Esophagus squamous epithelium (tissue), 5 donors: Measurements from ENCODE around the gene PNPLA2. TPM values are rescaled to one million over a fixed set of nuclear protein-coding genes. Genes with fewer than 3 reads are reported as not detected.
A peak's percentile ranks its signal among the peaks of the same experiment; 100 is the strongest.

ENCODE experiments used
- DNase-seq: peaks from one replicate; lab custom pipeline; 2025; lab: John Stamatoyannopoulos, UW
- H3K27ac ChIP-seq, 4 donors: fragments of 200-600 bp; sonication (generic); one replicate each; pipeline ENCODE4 v1.5.1; 2016 to 2019; ENCODE audit warnings: mild to moderate bottlenecking in 1 of 4
- H3K27me3 ChIP-seq, 4 donors: fragments of 200-600 bp; sonication (generic); 1 replicate in 3 of 4; 2 replicates in 1 of 4; pipeline versions ENCODE4 v1.5.1 to v1.6.0; 2017 to 2021; ENCODE audit warnings: antibody characterized with exemption in 1 of 4
- H3K36me3 ChIP-seq, 3 donors: fragments of 200-600 bp; sonication (generic); one replicate each; pipeline ENCODE4 v1.5.1; 2016 to 2019
- H3K4me1 ChIP-seq, 3 donors: fragments of 200-600 bp; sonication (generic); one replicate each; pipeline ENCODE4 v1.5.1; 2017 to 2019
- H3K4me3 ChIP-seq, 4 donors: fragments of 200-600 bp; sonication (generic); 1 replicate in 3 of 4; 2 replicates in 1 of 4; pipeline ENCODE4 v1.5.1; 2016 to 2019; ENCODE audit warnings: mild to moderate bottlenecking in 2 of 4, moderate library complexity in 1 of 4
- H3K9me3 ChIP-seq, 3 donors: fragments of 200-600 bp; sonication (generic); one replicate each; pipeline ENCODE4 v1.5.1; 2016 to 2019
- POLR2A ChIP-seq, 4 donors: fragments of 450-650 bp; IDR thresholded peaks; one replicate each; pipeline ENCODE4 v1.6.1; 2017; ENCODE audit warnings: antibody characterized with exemption in 4 of 4, mild to moderate bottlenecking in 4 of 4, moderate library complexity in 3 of 4
- WGBS, 2 donors: methylation state at CpG; one replicate each; pipeline ENCODE4 v1.1.5; 2018; 5-methylcytosine and 5-hydroxymethylcytosine counted together
- intact Hi-C: fragments of 100-400 bp; cut with DNase I; formaldehyde crosslinking; loops from one replicate; pipeline ENCODE4 v1.15.0; 2022
- total RNA-seq, 4 donors: library from RNA; depleted of rRNA; stranded (reverse); fragments of >200 nt; gene quantifications; one replicate each; pipeline ENCODE4 v1.1.0, GENCODE V29; 2016
- TF ChIP-seq, protein P1 (sequence below), 6 experiments: fragments of 450-650 bp in 4 of 6; fragments of 200-600 bp in 2 of 6; sonication (generic) in 2 of 6; IDR thresholded peaks; one replicate each; pipeline ENCODE4 v1.5.1; 2016 to 2019; ENCODE audit warnings: antibody characterized with exemption in 6 of 6, mild to moderate bottlenecking in 4 of 6, moderate library complexity in 4 of 6
- donor health status: DM: yes; HTN: yes; CAD: no.

PNPLA2 gene
- total RNA-seq, 4 donors from 2014 or later = 14.2 to 42.7 (median 26.0) TPM

DNA sequence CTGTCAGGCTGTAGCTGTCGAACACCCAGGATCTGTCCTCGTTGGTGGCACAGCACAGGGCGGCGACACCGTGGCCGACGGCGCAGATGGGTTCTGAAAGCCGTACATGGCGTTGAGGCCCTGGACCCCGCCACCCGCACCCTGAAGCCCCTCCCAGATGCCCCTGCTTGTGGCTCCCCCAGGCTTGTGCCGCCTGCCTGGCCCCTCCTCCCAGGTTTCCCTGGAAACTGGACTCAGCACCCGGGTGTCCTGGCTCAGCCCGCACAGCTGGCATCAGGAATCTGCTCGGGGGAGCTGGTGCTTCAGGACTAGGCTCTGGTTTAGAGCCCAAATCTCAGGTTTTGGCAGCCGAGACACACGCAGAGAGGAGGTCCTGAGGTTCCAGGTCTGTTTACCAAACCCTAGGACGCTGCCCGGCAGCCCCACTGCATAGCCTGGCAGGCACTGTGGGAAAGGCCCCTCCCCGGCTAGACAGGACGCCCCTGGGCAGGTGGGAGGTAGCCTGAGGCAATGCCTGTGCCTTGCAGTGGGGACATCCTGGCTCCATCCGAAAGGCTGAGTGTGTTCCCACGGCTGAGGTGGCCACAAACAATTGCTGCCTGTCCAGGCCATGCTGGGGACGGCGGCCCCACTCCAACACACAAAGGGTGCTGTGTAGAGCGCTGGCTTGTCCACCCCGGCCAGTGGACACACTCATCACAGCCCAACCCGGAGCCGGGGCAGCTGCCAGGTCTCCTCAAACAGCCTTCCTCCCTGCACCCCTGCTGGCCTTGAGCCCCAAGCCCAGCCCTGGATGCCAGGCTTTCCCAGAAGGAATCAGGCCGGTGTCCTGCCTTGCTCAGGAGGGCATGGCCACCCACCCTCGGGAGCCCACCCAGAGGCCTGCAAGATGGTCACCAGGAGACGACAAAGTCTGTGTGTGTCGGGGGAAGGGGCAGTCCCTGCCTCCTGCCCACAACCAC, 46.0 kb upstream of the PNPLA2 start:
- TF ChIP-seq, protein P1, sequence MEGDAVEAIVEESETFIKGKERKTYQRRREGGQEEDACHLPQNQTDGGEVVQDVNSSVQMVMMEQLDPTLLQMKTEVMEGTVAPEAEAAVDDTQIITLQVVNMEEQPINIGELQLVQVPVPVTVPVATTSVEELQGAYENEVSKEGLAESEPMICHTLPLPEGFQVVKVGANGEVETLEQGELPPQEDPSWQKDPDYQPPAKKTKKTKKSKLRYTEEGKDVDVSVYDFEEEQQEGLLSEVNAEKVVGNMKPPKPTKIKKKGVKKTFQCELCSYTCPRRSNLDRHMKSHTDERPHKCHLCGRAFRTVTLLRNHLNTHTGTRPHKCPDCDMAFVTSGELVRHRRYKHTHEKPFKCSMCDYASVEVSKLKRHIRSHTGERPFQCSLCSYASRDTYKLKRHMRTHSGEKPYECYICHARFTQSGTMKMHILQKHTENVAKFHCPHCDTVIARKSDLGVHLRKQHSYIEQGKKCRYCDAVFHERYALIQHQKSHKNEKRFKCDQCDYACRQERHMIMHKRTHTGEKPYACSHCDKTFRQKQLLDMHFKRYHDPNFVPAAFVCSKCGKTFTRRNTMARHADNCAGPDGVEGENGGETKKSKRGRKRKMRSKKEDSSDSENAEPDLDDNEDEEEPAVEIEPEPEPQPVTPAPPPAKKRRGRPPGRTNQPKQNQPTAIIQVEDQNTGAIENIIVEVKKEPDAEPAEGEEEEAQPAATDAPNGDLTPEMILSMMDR (IDR thresholded peaks at IDR 0.05) = no peak
- no peak for TF ChIP-seq POLR2A (IDR thresholded peaks at IDR 0.05)
- Histone ChIP-seq H3K4me3 (no peak overlapping the region), H3K36me3 (peaks cover 9 to 72% (median 27%) of the 10 kb centered on the region in 3 donors), H3K27me3 (no peaks in the 10 kb centered on the region), H3K9me3 (no peaks in the 10 kb centered on the region), H3K4me1 (peaks cover 17 to 51% (median 18%) of the 10 kb centered on the region in 3 donors), H3K27ac (no peak overlapping the region)
- intact Hi-C loops = no loop called here
- no peak for DNase-seq
- WGBS, 2 donors = 80 to 93% methylated on average over 1 to 11 of the region's 34 CpGs

- TF ChIP-seq, protein P1 (IDR thresholded peaks at IDR 0.05) = no peak
- TF ChIP-seq POLR2A (IDR thresholded peaks at IDR 0.05) = no peak
- Histone ChIP-seq H3K27me3 (no peaks in the 10 kb centered on the region), H3K4me1 (peaks cover 22 to 58% (median 23%) of the 10 kb centered on the region in 3 donors), H3K27ac (peak overlapping the region in 1 of 4 donors; percentile 20), H3K36me3 (peaks cover 9 to 65% (median 27%) of the 10 kb centered on the region in 3 donors), H3K4me3 (no peak overlapping the region), H3K9me3 (no peaks in the 10 kb centered on the region)
- 100% methylated on average over 1 to 2 of the region's 5 CpGs for WGBS, 2 donors
- no peak for DNase-seq
- intact Hi-C loops = no loop called here
Observed at GRCh38 chr11:773425-773824, 45.3 kb upstream of the PNPLA2 start.

- H3K9me3 ChIP-seq = no peaks in the 10 kb centered on the region
- no peak overlapping the region for H3K4me3 ChIP-seq
- WGBS, 2 donors = 78% methylated on average over 4 of the region's 9 CpGs; no CpG with 5 or more reads in 1 of the 2 donors
- peaks cover 26 to 62% (median 26%) of the 10 kb centered on the region in 3 donors for H3K4me1 ChIP-seq
- H3K36me3 ChIP-seq = peaks cover 9 to 61% (median 27%) of the 10 kb centered on the region in 3 donors
- intact Hi-C loops = no loop called here
- peak overlapping the region in 1 of 4 donors; percentile 20 for H3K27ac ChIP-seq
- no peak for DNase-seq
- H3K27me3 ChIP-seq = no peaks in the 10 kb centered on the region
- TF ChIP-seq POLR2A (IDR thresholded peaks at IDR 0.05) = no peak
- TF ChIP-seq, protein P1 (IDR thresholded peaks at IDR 0.05) = no peak
Observed at GRCh38 chr11:773830-774229, 44.9 kb upstream of the PNPLA2 start.

DNA sequence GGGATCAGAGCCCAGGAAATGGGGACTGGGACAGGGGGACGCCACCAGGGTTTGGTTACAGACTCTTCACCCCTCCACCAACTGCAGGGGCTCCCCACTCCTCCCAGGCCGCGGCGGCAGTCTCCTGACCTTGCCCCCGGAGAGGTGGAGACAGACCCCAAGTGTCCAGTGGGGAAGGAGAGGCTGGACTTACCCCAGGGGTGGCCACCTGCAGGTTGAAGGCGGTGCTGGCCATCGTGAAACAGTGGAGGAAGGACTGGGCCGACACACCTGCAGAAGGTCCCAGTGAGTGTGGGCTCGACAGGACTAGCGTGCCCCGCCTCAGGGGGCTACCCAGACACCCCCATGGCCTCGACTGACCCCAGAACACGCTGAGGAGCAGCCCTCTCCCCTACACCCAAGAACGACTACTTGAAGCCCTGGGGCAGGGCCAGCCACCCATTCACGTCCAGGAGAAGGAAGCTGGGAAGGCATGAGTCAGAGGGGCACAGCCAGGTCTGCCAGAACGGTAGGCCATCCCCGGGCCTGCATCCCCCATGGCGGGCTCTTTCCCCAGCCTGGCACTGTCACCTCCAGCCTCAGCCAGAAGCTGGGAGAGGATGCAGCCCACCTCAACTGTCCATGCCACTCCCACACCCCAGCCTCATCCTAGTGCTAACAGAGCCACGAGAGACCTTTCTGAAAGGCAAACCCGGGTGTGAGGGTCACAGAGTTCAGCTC, 43.7 kb upstream of the PNPLA2 start:
- H3K4me3 ChIP-seq = peak overlapping the region in 2 of 4 donors; percentile 95
- intact Hi-C loops = no loop called here
- H3K27me3 ChIP-seq = no peaks in the 10 kb centered on the region
- DNase-seq = no peak
- H3K36me3 ChIP-seq = peaks cover 9 to 57% (median 23%) of the 10 kb centered on the region in 3 donors
- TF ChIP-seq POLR2A (IDR thresholded peaks at IDR 0.05) = no peak
- TF ChIP-seq, protein P1 (IDR thresholded peaks at IDR 0.05) = peak in 1 of 6 experiments; percentile 7
- peaks cover 26 to 71% (median 33%) of the 10 kb centered on the region in 3 donors for H3K4me1 ChIP-seq
- peak overlapping the region; percentile 9 to 94 (median 58) for H3K27ac ChIP-seq
- H3K9me3 ChIP-seq = no peaks in the 10 kb centered on the region
- 84 to 86% methylated on average over 2 to 5 of the region's 20 CpGs for WGBS, 2 donors
